ES-I3 (cell line): ENCODE data around the gene TPM4.

Experiments used
- H3K36me3 ChIP-seq: 2 replicates; pipeline ENCODE4 v1.6.1; 2013; ENCODE audit warnings: mild to moderate bottlenecking, low read length, control low read depth, moderate library complexity; ENCODE audit not compliant: insufficient read depth
- H3K4me1 ChIP-seq: 2 replicates; pipeline ENCODE4 v1.6.1; 2013; ENCODE audit warnings: mild to moderate bottlenecking, control low read depth, low read length; ENCODE audit not compliant: insufficient read depth
- H3K9ac ChIP-seq: 2 replicates; pipeline ENCODE4 v1.6.1; 2013; ENCODE audit warnings: low read depth, mild to moderate bottlenecking, low read length, moderate library complexity
- H3K9me3 ChIP-seq: 2 replicates; pipeline ENCODE4 v1.6.1; 2013; ENCODE audit warnings: mild to moderate bottlenecking, low read length, moderate library complexity; ENCODE audit not compliant: control insufficient read depth, insufficient read depth

Gene TPM4

GRCh38 chr19:16052353-16052752, 23.9 kb upstream of the TPM4 start:
- Histone ChIP-seq H3K36me3 (no peaks in the 10 kb centered on the region), H3K9ac (no peak overlapping the region), H3K9me3 (no peaks in the 10 kb centered on the region), H3K4me1 (no peaks in the 10 kb centered on the region)

GRCh38 chr19:16057062-16057461, 19.2 kb upstream of the TPM4 start:
- Histone ChIP-seq H3K4me1 (no peaks in the 10 kb centered on the region), H3K36me3 (no peaks in the 10 kb centered on the region), H3K9ac (no peak overlapping the region), H3K9me3 (no peaks in the 10 kb centered on the region)

DNA sequence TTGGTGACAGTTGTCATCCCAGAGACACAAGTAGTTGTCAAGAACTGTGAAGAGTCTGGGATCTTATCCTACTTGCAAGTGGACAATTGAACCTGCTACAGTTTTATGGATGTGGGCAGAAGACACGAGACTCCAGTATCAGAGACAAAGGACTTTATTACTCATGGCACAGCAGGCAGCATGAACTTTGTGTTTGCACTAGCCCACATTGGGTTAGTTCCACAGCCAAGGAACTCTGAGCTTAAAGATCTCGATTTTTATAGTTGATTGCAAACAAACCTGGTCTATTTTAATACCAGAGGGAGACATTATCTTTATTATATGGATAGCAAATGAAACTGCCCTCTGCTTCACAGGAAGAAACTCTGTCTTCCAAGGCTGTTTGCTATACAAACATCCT, 16.0 kb upstream of the TPM4 start:
- Histone ChIP-seq H3K9me3 (peaks cover 2% of the 10 kb centered on the region; the same call in 1 of the 2 replicates), H3K36me3 (no peaks in the 10 kb centered on the region), H3K4me1 (no peaks in the 10 kb centered on the region; the same call in 1 of the 2 replicates), H3K9ac (no peak overlapping the region)

GRCh38 chr19:16061943-16062342, 14.4 kb upstream of the TPM4 start:
- H3K9me3 ChIP-seq, result peaks cover 2% of the 10 kb centered on the region; the same call in 1 of the 2 replicates
- H3K9ac ChIP-seq, result no peak overlapping the region
- peaks cover 6% of the 10 kb centered on the region; the same call in 1 of the 2 replicates for H3K4me1 ChIP-seq
- no peaks in the 10 kb centered on the region for H3K36me3 ChIP-seq

DNA sequence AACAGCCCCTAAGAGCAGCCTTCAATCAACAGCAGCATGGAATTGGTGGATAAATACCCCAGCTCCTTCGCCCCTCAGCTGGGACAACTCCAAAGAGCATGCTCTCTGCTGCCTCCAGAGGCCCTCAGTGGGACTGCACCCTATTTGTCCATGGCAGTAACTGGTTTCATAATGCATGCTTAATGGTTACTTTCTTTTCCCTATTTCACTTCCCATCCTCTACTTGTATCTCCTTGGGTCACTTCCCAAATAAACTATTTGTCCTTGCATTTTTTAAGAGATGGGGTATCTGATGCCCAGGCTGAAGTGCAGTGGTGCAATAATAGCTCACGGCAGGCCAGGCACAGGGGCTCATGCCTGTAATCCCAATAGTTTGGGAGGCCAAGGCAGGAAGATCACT, 13.5 kb upstream of the TPM4 start:
- Histone ChIP-seq H3K9me3 (peaks cover 2% of the 10 kb centered on the region; the same call in 1 of the 2 replicates), H3K36me3 (no peaks in the 10 kb centered on the region), H3K9ac (no peak overlapping the region), H3K4me1 (peaks cover 6% of the 10 kb centered on the region; the same call in 1 of the 2 replicates)

DNA sequence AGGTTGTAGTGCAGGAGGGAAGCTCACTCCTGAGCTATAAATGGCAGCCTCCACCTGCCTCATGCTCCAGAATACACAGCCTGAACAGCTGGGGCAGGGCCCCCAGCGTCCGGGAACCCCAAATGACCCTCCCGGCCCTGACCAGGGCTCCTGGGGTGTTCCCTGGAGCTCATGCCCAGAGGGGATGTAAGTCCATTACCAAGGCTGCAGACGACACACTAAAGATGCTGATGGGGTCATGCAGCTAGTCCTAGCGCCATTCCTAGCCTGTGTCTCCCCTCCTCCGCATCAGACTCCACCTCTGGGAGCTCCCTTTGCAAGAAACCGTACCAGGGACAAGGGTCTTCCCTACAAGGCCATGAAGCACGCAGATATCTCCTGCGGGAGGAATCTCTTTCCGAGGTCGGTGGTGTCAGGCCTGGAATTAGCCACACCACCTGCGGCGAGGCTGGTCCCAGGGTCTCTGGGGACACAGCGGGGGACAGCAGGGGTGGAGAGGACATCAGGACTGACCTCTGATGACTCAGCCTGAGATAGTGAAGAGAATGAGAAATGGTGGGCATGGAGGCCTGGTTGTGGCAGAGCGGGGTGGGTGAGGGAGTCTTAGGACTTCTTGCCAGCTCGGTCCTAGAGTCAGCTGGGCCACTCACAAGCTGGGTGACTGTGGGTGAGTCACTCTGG, 11.9 kb upstream of the TPM4 start:
- Histone ChIP-seq H3K9me3 (peaks cover 2% of the 10 kb centered on the region; the same call in 1 of the 2 replicates), H3K9ac (no peak overlapping the region), H3K36me3 (no peaks in the 10 kb centered on the region), H3K4me1 (peaks cover 6% of the 10 kb centered on the region; the same call in 1 of the 2 replicates)

GRCh38 chr19:16066611-16067104, 9.6 kb upstream of the TPM4 start:
- Histone ChIP-seq H3K9me3 (peaks cover 2% of the 10 kb centered on the region; the same call in 1 of the 2 replicates), H3K9ac (no peak overlapping the region), H3K4me1 (peaks cover 6% of the 10 kb centered on the region; the same call in 1 of the 2 replicates), H3K36me3 (no peaks in the 10 kb centered on the region)

DNA sequence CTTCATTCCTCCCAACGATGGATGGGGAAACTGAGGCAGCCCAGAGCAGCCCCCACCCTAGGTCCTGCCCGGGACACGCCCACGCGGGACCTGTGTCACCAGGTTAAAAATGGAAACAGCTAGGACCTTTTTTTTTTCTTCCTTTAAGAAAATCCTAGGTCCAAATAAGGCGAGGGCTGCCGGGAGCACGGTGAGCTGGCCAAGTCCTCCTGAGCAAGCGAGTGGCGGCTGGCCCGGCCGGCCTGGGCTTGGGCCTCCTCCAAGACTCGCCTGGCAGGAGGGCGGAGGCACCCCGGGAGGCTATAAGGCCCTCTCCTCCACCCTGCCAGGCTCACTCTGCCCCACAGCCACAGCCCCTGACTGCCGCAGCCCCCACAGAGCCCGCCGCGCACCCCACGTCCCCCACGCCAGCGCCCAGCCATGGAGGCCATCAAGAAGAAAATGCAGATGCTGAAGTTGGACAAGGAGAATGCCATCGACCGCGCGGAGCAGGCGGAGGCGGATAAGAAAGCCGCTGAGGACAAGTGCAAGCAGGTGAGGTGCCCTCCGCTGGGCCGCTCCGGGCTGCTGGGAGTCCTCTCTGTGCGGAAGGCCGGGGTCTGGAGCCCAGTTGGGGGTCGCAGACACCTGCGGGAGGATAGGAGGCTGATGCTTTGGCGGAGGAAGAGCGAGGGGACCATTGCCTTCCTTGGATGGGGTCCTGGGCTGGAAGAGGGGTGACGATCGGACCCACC, 8.9 kb upstream of the TPM4 start:
- Histone ChIP-seq H3K4me1 (peaks cover 6% of the 10 kb centered on the region; the same call in 1 of the 2 replicates), H3K36me3 (no peaks in the 10 kb centered on the region), H3K9ac (no peak overlapping the region), H3K9me3 (peaks cover 2% of the 10 kb centered on the region; the same call in 1 of the 2 replicates)

- H3K9me3 ChIP-seq, result no peaks in the 10 kb centered on the region
- no peaks in the 10 kb centered on the region for H3K36me3 ChIP-seq
- H3K9ac ChIP-seq, result no peak overlapping the region
- peaks cover 6% of the 10 kb centered on the region; the same call in 1 of the 2 replicates for H3K4me1 ChIP-seq
Measured at GRCh38 chr19:16068696-16069259, 7.5 kb upstream of the TPM4 start.

GRCh38 chr19:16069813-16070365, 6.4 kb upstream of the TPM4 start:
- H3K9ac ChIP-seq, result no peak overlapping the region
- no peaks in the 10 kb centered on the region for H3K36me3 ChIP-seq
- H3K4me1 ChIP-seq, result peaks cover 10% of the 10 kb centered on the region; the same call in 1 of the 2 replicates
- H3K9me3 ChIP-seq, result no peaks in the 10 kb centered on the region

- Histone ChIP-seq H3K9ac (no peak overlapping the region), H3K9me3 (no peaks in the 10 kb centered on the region), H3K36me3 (no peaks in the 10 kb centered on the region), H3K4me1 (peaks cover 10% of the 10 kb centered on the region; the same call in 1 of the 2 replicates)
Measured at GRCh38 chr19:16070366-16070990, 5.8 kb upstream of the TPM4 start.

- H3K4me1 ChIP-seq, result peaks cover 10% of the 10 kb centered on the region; the same call in 1 of the 2 replicates
- H3K9me3 ChIP-seq, result no peaks in the 10 kb centered on the region
- H3K36me3 ChIP-seq, result no peaks in the 10 kb centered on the region
- H3K9ac ChIP-seq, result no peak overlapping the region
Measured at GRCh38 chr19:16071072-16071691, 5.1 kb upstream of the TPM4 start.

DNA sequence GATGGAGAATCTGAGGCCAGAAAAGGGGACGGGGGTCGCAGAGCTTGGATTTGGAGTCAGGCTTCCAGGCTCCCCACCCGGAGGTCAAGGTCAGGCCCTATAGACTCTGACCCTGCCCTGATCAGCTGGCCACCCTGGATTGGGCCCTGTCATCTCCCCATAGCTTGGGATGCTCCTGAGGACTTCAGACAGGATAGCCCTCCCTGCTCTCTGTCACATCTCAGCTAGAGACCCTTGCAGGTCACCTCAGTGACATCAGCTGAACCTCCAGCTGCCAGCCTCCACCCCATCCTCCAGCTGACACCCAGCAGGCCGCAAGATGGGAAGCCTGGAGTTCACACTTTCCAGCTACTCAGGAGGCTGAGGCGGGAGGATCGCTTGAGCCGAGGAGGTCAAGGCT, 2.8 kb upstream of the TPM4 start:
- Histone ChIP-seq H3K9ac (no peak overlapping the region), H3K4me1 (peaks cover 8% of the 10 kb centered on the region; the same call in 1 of the 2 replicates)

More for the DNA sequence above, 2.8 kb upstream of the TPM4 start:
- H3K36me3 ChIP-seq, result no peaks in the 10 kb centered on the region
- no peaks in the 10 kb centered on the region for H3K9me3 ChIP-seq
